GM23338 (cell line): Measurements from ENCODE around the gene MPIG6B. TPM values are rescaled to one million over a fixed set of nuclear protein-coding genes. Genes with fewer than 3 reads are reported as not detected.

Experiments used
- ATAC-seq: fragments of 200-7000 bp; cut with Tn5 transposase; 3 replicates; pipeline ENCODE4 v1.9.1; 2020
- DNase-seq: peaks from one replicate; pipeline ENCODE4 v3.0.0-alpha.2; 2015; ENCODE audit warnings: low spot score
- H2AFZ ChIP-seq: fragments of 200-600 bp; sonication (generic); 2 replicates; pipeline ENCODE4 v1.8.0; 2016; ENCODE audit warnings: antibody characterized with exemption, mild to moderate bottlenecking, moderate library complexity
- H3F3A ChIP-seq: fragments of 200-600 bp; sonication (generic); replicated peaks from 2 replicates; pipeline ENCODE4 v1.8.0; 2017; ENCODE audit warnings: antibody characterized with exemption, mixed run types, low read depth
- H3K27ac ChIP-seq: fragments of 200-600 bp; sonication (generic); 2 replicates; pipeline ENCODE4 v1.6.1; 2016; ENCODE audit warnings: low read depth
- H3K27me3 ChIP-seq: fragments of 200-600 bp; sonication (generic); 2 replicates; pipeline ENCODE4 v1.8.0; 2016; ENCODE audit warnings: mild to moderate bottlenecking, mixed run types, moderate library complexity; ENCODE audit not compliant: insufficient read depth
- H3K36me3 ChIP-seq: fragments of 200-600 bp; sonication (generic); 2 replicates; pipeline ENCODE4 v1.8.0; 2016; ENCODE audit warnings: mild to moderate bottlenecking; ENCODE audit not compliant: insufficient read depth
- H3K4me1 ChIP-seq: fragments of 200-600 bp; sonication (generic); 2 replicates; pipeline ENCODE4 v1.8.0; 2016; ENCODE audit warnings: mild to moderate bottlenecking, moderate library complexity; ENCODE audit not compliant: insufficient read depth
- H3K4me2 ChIP-seq: fragments of 200-600 bp; sonication (generic); 2 replicates; pipeline ENCODE4 v1.7.1; 2017; ENCODE audit warnings: mixed run types
- H3K4me3 ChIP-seq: fragments of 200-600 bp; sonication (generic); 2 replicates; pipeline ENCODE4 v1.6.1; 2016; ENCODE audit warnings: mixed run types
- H3K79me2 ChIP-seq: fragments of 200-600 bp; sonication (generic); replicated peaks from 2 replicates; pipeline ENCODE4 v1.8.0; 2017; ENCODE audit warnings: mild to moderate bottlenecking; ENCODE audit not compliant: insufficient read depth
- H3K9me2 ChIP-seq: fragments of 200-600 bp; sonication (generic); 2 replicates; pipeline ENCODE4 v1.8.0; 2017; ENCODE audit not compliant: insufficient read depth
- H4K20me1 ChIP-seq: fragments of 200-600 bp; sonication (generic); replicated peaks from 2 replicates; pipeline ENCODE4 v1.8.0; 2017; ENCODE audit warnings: mild to moderate bottlenecking; ENCODE audit not compliant: insufficient read depth
- H3K27ac Mint-ChIP-seq: 2 replicates; pipeline ENCODE4 v1.8.0; 2020; ENCODE audit warnings: inconsistent platforms, mild to moderate bottlenecking, moderate library complexity, mixed read lengths
- H3K27me3 Mint-ChIP-seq: 3 replicates; pipeline ENCODE4 v1.8.0; 2022; ENCODE audit warnings: low read depth, mild to moderate bottlenecking, moderate library complexity, mixed read lengths, inconsistent platforms; ENCODE audit not compliant: insufficient read depth, poor library complexity
- H3K36me3 Mint-ChIP-seq: 3 replicates; pipeline ENCODE4 v1.8.0; 2021; ENCODE audit warnings: low read depth, mild to moderate bottlenecking, inconsistent platforms, moderate library complexity, mixed read lengths
- H3K4me1 Mint-ChIP-seq: 3 replicates; pipeline ENCODE4 v1.8.0; 2020; ENCODE audit warnings: mild to moderate bottlenecking, inconsistent platforms, mixed read lengths
- H3K4me3 Mint-ChIP-seq: 3 replicates; pipeline ENCODE4 v1.8.0; 2021; ENCODE audit warnings: moderate library complexity, mild to moderate bottlenecking, inconsistent platforms, mixed read lengths
- H3K9me3 Mint-ChIP-seq: 3 replicates; pipeline ENCODE4 v1.8.0; 2020; ENCODE audit warnings: moderate library complexity, mild to moderate bottlenecking, inconsistent platforms, mixed read lengths
- CREB1 ChIP-seq: fragments of 250-450 bp; sonication (Bioruptor Pico); IDR thresholded peaks from 2 replicates; pipeline ENCODE4 v1.5.0; 2020; ENCODE audit warnings: low read depth, mild to moderate bottlenecking, moderate library complexity
- CTCF ChIP-seq, 2 experiments: fragments of 200-600 bp in 1 of 2; sonication (generic) in 1 of 2; conservative IDR thresholded peaks; 2 replicates each; pipeline versions ENCODE4 v1.5.1 to v1.6.1; 2016 to 2017; ENCODE audit warnings: antibody characterized with exemption in 2 of 2, low read depth in 2 of 2, mild to moderate bottlenecking in 2 of 2, moderate library complexity in 1 of 2
- EZH2 ChIP-seq: fragments of 200-600 bp; sonication (generic); IDR thresholded peaks from one replicate; pipeline ENCODE4 v1.8.0; 2017; ENCODE audit warnings: antibody characterized with exemption, mild to moderate bottlenecking, low read depth; ENCODE audit not compliant: unreplicated experiment
- EZH2phosphoT487 ChIP-seq: fragments of 200-600 bp; sonication (generic); IDR thresholded peaks from one replicate; pipeline ENCODE4 v1.8.1; 2018; ENCODE audit warnings: antibody characterized with exemption; ENCODE audit not compliant: unreplicated experiment
- JUNB ChIP-seq: IDR thresholded peaks from one replicate; pipeline ENCODE4 v1.6.1; 2016; ENCODE audit warnings: antibody characterized with exemption; ENCODE audit not compliant: unreplicated experiment
- NANOG ChIP-seq: IDR thresholded peaks from 2 replicates; pipeline ENCODE4 v1.6.1; 2016; ENCODE audit warnings: antibody characterized with exemption, borderline replicate concordance
- POLR2AphosphoS5 ChIP-seq: IDR thresholded peaks from 2 replicates; pipeline ENCODE4 v1.6.1; 2016; ENCODE audit warnings: antibody characterized with exemption, low read depth
- STAT1 ChIP-seq: IDR thresholded peaks from one replicate; pipeline ENCODE4 v1.6.1; 2016; ENCODE audit warnings: antibody characterized with exemption; ENCODE audit not compliant: unreplicated experiment
- ZNF114 ChIP-seq: fragments of 250-450 bp; sonication (Bioruptor Pico); IDR thresholded peaks from 2 replicates; pipeline ENCODE4 v1.5.0; 2020; ENCODE audit warnings: mild to moderate bottlenecking, moderate library complexity
- ZNF331 ChIP-seq: fragments of 250-450 bp; sonication (Bioruptor Pico); IDR thresholded peaks from 2 replicates; pipeline ENCODE4 v1.5.0; 2020; ENCODE audit warnings: low read depth, mild to moderate bottlenecking, moderate library complexity
- polyA plus RNA-seq: library from polyadenylated mRNA; unstranded; fragments of >200 nt; fragmentation: Nextera tagmentation; extraction: Ambion mirVana; gene quantifications from 2 replicates; pipeline ENCODE4 v1.2.1, GENCODE V29; 2016
- total RNA-seq: library from RNA; depleted of rRNA; stranded (reverse); fragments of >200 nt; shearing (Covaris generic); gene quantifications from 2 replicates; pipeline ENCODE4 v1.2.3, GENCODE V29; 2014
- TF ChIP-seq, protein P1 (sequence below): fragments of 250-450 bp; sonication (Bioruptor Pico); IDR thresholded peaks from 2 replicates; pipeline ENCODE4 v1.5.0; 2020; ENCODE audit warnings: mild to moderate bottlenecking, moderate library complexity
- TF ChIP-seq, protein P2 (sequence below): IDR thresholded peaks from 2 replicates; pipeline ENCODE4 v1.6.1; 2016; ENCODE audit warnings: antibody characterized with exemption
- TF ChIP-seq, protein P3 (sequence below): IDR thresholded peaks from one replicate; pipeline ENCODE4 v1.6.1; 2018; ENCODE audit warnings: antibody characterized with exemption; ENCODE audit not compliant: unreplicated experiment

Gene MPIG6B
- total and polyA plus RNA-seq, 2 experiments from 2014 or later = 0.13 TPM; not detected in 1

- H4K20me1 ChIP-seq = 0 out of 2 replicates have a peak, but pooled peaks cover 3% of the 10 kb centered on the region
- H3K4me1 Mint-ChIP-seq = peaks cover 3% of the 10 kb centered on the region; the same call in 2 of the 3 replicates
- no peak overlapping the region for H3K27ac Mint-ChIP-seq
- H3K36me3 ChIP-seq = no peaks in the 10 kb centered on the region
- H3K4me2 ChIP-seq = no peak overlapping the region
- H2AFZ ChIP-seq = no peak overlapping the region
- TF ChIP-seq NANOG = no peak
- TF ChIP-seq EZH2phosphoT487 = no peak
- TF ChIP-seq POLR2AphosphoS5 = no peak
- TF ChIP-seq ZNF114 (CRISPR knock-in tag) = no peak
- TF ChIP-seq, protein P1, sequence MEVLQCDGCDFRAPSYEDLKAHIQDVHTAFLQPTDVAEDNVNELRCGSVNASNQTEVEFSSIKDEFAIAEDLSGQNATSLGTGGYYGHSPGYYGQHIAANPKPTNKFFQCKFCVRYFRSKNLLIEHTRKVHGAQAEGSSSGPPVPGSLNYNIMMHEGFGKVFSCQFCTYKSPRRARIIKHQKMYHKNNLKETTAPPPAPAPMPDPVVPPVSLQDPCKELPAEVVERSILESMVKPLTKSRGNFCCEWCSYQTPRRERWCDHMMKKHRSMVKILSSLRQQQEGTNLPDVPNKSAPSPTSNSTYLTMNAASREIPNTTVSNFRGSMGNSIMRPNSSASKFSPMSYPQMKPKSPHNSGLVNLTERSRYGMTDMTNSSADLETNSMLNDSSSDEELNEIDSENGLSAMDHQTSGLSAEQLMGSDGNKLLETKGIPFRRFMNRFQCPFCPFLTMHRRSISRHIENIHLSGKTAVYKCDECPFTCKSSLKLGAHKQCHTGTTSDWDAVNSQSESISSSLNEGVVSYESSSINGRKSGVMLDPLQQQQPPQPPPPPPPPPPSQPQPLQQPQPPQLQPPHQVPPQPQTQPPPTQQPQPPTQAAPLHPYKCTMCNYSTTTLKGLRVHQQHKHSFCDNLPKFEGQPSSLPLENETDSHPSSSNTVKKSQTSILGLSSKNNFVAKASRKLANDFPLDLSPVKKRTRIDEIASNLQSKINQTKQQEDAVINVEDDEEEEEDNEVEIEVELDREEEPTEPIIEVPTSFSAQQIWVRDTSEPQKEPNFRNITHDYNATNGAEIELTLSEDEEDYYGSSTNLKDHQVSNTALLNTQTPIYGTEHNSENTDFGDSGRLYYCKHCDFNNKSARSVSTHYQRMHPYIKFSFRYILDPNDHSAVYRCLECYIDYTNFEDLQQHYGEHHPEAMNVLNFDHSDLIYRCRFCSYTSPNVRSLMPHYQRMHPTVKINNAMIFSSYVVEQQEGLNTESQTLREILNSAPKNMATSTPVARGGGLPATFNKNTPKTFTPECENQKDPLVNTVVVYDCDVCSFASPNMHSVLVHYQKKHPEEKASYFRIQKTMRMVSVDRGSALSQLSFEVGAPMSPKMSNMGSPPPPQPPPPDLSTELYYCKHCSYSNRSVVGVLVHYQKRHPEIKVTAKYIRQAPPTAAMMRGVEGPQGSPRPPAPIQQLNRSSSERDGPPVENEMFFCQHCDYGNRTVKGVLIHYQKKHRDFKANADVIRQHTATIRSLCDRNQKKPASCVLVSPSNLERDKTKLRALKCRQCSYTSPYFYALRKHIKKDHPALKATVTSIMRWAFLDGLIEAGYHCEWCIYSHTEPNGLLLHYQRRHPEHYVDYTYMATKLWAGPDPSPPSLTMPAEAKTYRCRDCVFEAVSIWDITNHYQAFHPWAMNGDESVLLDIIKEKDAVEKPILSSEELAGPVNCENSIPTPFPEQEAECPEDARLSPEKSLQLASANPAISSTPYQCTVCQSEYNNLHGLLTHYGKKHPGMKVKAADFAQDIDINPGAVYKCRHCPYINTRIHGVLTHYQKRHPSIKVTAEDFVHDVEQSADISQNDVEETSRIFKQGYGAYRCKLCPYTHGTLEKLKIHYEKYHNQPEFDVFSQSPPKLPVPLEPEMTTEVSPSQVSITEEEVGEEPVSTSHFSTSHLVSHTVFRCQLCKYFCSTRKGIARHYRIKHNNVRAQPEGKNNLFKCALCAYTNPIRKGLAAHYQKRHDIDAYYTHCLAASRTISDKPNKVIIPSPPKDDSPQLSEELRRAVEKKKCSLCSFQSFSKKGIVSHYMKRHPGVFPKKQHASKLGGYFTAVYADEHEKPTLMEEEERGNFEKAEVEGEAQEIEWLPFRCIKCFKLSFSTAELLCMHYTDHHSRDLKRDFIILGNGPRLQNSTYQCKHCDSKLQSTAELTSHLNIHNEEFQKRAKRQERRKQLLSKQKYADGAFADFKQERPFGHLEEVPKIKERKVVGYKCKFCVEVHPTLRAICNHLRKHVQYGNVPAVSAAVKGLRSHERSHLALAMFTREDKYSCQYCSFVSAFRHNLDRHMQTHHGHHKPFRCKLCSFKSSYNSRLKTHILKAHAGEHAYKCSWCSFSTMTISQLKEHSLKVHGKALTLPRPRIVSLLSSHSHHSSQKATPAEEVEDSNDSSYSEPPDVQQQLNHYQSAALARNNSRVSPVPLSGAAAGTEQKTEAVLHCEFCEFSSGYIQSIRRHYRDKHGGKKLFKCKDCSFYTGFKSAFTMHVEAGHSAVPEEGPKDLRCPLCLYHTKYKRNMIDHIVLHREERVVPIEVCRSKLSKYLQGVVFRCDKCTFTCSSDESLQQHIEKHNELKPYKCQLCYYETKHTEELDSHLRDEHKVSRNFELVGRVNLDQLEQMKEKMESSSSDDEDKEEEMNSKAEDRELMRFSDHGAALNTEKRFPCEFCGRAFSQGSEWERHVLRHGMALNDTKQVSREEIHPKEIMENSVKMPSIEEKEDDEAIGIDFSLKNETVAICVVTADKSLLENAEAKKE (CRISPR knock-in tag) = no peak
- TF ChIP-seq, protein P2, sequence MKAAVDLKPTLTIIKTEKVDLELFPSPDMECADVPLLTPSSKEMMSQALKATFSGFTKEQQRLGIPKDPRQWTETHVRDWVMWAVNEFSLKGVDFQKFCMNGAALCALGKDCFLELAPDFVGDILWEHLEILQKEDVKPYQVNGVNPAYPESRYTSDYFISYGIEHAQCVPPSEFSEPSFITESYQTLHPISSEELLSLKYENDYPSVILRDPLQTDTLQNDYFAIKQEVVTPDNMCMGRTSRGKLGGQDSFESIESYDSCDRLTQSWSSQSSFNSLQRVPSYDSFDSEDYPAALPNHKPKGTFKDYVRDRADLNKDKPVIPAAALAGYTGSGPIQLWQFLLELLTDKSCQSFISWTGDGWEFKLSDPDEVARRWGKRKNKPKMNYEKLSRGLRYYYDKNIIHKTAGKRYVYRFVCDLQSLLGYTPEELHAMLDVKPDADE = no peak
- TF ChIP-seq CREB1 (CRISPR knock-in tag) = no peak
- TF ChIP-seq, protein P3, sequence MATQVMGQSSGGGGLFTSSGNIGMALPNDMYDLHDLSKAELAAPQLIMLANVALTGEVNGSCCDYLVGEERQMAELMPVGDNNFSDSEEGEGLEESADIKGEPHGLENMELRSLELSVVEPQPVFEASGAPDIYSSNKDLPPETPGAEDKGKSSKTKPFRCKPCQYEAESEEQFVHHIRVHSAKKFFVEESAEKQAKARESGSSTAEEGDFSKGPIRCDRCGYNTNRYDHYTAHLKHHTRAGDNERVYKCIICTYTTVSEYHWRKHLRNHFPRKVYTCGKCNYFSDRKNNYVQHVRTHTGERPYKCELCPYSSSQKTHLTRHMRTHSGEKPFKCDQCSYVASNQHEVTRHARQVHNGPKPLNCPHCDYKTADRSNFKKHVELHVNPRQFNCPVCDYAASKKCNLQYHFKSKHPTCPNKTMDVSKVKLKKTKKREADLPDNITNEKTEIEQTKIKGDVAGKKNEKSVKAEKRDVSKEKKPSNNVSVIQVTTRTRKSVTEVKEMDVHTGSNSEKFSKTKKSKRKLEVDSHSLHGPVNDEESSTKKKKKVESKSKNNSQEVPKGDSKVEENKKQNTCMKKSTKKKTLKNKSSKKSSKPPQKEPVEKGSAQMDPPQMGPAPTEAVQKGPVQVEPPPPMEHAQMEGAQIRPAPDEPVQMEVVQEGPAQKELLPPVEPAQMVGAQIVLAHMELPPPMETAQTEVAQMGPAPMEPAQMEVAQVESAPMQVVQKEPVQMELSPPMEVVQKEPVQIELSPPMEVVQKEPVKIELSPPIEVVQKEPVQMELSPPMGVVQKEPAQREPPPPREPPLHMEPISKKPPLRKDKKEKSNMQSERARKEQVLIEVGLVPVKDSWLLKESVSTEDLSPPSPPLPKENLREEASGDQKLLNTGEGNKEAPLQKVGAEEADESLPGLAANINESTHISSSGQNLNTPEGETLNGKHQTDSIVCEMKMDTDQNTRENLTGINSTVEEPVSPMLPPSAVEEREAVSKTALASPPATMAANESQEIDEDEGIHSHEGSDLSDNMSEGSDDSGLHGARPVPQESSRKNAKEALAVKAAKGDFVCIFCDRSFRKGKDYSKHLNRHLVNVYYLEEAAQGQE = no peak
- no peak for TF ChIP-seq JUNB
- no peak for TF ChIP-seq STAT1
- TF ChIP-seq ZNF331 (CRISPR knock-in tag) = no peak
- TF ChIP-seq EZH2 = no peak
- no peak for TF ChIP-seq CTCF (conservative IDR thresholded peaks at IDR 0.05; ENCODE audit: low read depth in 2 of 2)
- no peaks in the 10 kb centered on the region; the same call in 2 of the 3 replicates for H3K9me3 Mint-ChIP-seq
- H3K79me2 ChIP-seq = no peaks in the 10 kb centered on the region
- no peak overlapping the region for H3K4me3 Mint-ChIP-seq
- H3K27me3 Mint-ChIP-seq = peaks cover 7% of the 10 kb centered on the region
- no peak overlapping the region for H3K4me3 ChIP-seq
- DNase-seq (no peak), ATAC-seq (no peak)
- no peaks in the 10 kb centered on the region for H3F3A ChIP-seq
- H3K4me1 ChIP-seq = 0 out of 2 replicates have a peak, but pooled peaks cover 1% of the 10 kb centered on the region
- H3K9me2 ChIP-seq = no peaks in the 10 kb centered on the region
- peaks cover 22% of the 10 kb centered on the region for H3K36me3 Mint-ChIP-seq
- H3K27me3 ChIP-seq = no peaks in the 10 kb centered on the region
- no peak overlapping the region for H3K27ac ChIP-seq
These were observed 35.1 kb downstream of the MPIG6B start for GRCh38 chr6:31758281-31758680.
